ENCODE results near the gene MUC3A. TPM values are rescaled to one million over a fixed set of nuclear protein-coding genes. Genes with fewer than 3 reads are reported as not detected.

MUC3A gene
- total RNA-seq, 1 donor from 2014 or later, result 2.0 TPM

DNA sequence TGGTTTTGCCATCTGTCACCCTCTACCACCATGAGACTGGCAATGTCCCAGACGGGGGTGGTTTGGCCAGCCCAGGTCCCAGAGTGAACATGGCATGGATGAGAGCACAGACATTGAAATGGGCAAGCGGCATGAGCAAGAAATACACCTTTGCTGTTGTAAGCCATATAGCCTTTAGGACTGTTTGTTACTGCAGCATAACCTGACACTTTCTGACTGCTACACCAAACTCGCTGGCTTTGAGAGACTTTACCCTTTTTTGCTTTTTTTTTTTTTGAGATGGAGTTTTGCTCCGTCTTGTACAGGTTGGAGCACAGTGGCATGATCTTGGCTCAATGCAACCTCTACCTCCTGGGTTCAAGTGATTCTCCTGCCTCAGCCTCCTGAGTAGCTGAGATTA, 5.2 kb upstream of the MUC3A start:
- no peak overlapping the region for H3K4me3 Mint-ChIP-seq
- H3K27me3 Mint-ChIP-seq (ENCODE audit: low read depth), result peaks cover 7% of the 10 kb centered on the region
- H3K9me3 Mint-ChIP-seq, result peaks cover 7% of the 10 kb centered on the region
- H3K4me1 Mint-ChIP-seq, result peaks cover 9% of the 10 kb centered on the region
- no peak for DNase-seq (ENCODE audit: low spot score in 2 of 2, unreplicated experiment in 2 of 2)
- no peak overlapping the region for H3K27ac Mint-ChIP-seq
- H3K36me3 Mint-ChIP-seq, result peaks cover 2% of the 10 kb centered on the region
- TF ChIP-seq, protein P1, sequence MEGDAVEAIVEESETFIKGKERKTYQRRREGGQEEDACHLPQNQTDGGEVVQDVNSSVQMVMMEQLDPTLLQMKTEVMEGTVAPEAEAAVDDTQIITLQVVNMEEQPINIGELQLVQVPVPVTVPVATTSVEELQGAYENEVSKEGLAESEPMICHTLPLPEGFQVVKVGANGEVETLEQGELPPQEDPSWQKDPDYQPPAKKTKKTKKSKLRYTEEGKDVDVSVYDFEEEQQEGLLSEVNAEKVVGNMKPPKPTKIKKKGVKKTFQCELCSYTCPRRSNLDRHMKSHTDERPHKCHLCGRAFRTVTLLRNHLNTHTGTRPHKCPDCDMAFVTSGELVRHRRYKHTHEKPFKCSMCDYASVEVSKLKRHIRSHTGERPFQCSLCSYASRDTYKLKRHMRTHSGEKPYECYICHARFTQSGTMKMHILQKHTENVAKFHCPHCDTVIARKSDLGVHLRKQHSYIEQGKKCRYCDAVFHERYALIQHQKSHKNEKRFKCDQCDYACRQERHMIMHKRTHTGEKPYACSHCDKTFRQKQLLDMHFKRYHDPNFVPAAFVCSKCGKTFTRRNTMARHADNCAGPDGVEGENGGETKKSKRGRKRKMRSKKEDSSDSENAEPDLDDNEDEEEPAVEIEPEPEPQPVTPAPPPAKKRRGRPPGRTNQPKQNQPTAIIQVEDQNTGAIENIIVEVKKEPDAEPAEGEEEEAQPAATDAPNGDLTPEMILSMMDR (IDR thresholded peaks at IDR 0.05; ENCODE audit: unreplicated experiment), result no peak

DNA sequence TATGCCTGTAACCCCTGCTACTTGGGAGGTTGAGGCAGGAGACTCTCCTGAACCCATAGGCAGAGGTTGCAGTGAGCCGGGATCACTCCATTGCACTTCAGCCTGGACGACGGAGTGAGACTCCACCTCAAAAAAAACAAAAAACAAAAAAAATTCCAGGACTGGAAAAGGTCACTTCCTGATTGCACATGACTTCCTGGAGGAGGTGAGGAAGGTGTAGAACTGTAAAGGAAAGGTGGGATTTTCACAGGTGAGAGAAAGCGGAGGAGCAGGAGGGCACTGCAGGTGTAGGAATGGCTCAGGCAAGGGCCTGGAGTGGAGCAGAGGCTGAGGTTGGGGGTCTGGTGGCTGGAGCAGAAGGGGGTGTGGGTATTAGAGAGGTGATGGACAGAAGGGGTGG, 3.2 kb upstream of the MUC3A start:
- Mint-ChIP-seq H3K36me3 (no peaks in the 10 kb centered on the region), H3K27me3 (ENCODE audit: low read depth) (peaks cover 16% of the 10 kb centered on the region), H3K9me3 (no peaks in the 10 kb centered on the region), H3K4me3 (no peak overlapping the region), H3K27ac (no peak overlapping the region), H3K4me1 (peaks cover 9% of the 10 kb centered on the region)
- no peak for DNase-seq (ENCODE audit: low spot score in 2 of 2, unreplicated experiment in 2 of 2)
- TF ChIP-seq, protein P1 (IDR thresholded peaks at IDR 0.05; ENCODE audit: unreplicated experiment), result no peak

DNA sequence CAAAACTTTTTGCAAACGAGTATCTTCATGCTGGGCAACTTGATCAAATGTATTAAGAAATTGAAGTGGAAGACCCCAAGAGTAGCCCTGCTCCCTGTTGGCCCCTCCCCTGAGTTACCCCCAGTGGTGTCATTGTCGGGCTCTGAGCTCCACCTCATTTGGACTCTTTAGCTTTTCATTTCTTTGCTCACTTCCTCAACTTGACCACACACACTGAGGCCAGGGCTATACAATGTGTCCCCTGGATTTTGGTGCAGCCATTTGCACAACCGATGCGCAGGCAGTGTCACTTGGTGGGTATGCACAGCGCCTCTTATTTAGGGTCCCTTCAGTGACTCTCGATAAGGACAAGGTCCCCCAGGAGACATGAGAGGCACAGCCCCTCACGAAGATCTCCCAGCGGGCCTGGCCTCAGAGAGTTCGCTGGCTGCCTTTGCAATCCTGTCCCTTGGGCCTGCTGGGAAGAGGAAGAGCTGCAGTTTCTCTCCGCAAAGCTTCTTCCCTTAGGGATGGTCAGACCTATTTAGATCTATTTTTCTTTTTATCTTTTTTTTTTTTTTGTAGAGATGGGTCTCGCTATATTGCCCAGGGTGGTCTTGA, 2.5 kb upstream of the MUC3A start:
- H3K27ac Mint-ChIP-seq, result no peak overlapping the region
- no peaks in the 10 kb centered on the region for H3K36me3 Mint-ChIP-seq
- TF ChIP-seq, protein P1 (IDR thresholded peaks at IDR 0.05; ENCODE audit: unreplicated experiment), result no peak
- peaks cover 16% of the 10 kb centered on the region for H3K27me3 Mint-ChIP-seq (ENCODE audit: low read depth)
- H3K4me1 Mint-ChIP-seq, result peaks cover 9% of the 10 kb centered on the region
- no peak overlapping the region for H3K4me3 Mint-ChIP-seq
- no peaks in the 10 kb centered on the region for H3K9me3 Mint-ChIP-seq
- DNase-seq (ENCODE audit: low spot score in 2 of 2, unreplicated experiment in 2 of 2), result no peak

DNA sequence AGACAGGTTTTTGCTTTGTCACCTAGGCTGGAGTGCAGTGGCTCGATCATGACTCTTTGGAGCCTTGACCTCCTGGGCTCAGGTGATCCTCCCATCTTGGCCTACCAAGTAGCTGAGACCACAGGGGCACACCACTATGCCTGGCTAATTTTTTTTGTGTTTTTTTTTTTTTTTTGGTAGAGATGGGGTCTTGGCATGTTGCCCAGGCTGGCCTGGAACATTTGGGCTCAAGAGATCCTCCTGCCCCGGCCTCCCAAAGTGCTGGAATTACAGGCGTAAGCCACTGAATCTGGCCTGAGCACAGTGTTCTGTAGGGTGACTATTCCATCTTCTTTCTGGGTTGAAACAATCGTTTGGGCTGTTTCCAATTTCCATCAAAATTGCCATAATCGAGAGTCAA, 1.5 kb upstream of the MUC3A start:
- H3K27ac Mint-ChIP-seq, result no peak overlapping the region
- no peak for DNase-seq (ENCODE audit: low spot score in 2 of 2, unreplicated experiment in 2 of 2)

DNA sequence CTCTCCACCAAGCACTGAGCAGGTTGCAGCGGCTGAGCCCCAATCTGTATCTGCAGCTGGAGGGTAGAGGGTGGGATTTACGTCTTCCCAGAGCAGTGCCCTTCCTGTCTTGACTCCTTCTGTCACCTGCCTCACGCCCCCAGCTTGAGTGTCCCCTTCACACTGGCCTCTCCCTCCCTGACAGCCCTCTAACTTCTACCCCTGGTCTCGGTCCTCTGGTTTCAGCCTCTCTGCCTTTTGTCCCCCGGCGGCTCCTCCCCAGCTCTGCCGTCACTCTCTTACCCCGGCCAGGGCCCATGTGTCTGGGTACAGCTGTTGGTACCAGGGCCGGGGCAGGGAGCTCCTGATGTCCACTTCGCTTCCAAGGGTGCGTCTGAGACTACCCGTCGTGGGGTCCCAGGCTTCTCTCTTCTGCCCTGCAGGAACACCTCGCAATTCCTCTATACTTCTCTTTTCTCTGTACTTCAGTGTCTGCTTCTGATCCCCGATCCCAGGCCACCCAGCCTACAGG, 654 bp downstream of the MUC3A start:
- Mint-ChIP-seq H3K4me1 (no peaks in the 10 kb centered on the region), H3K27ac (no peak overlapping the region), H3K36me3 (no peaks in the 10 kb centered on the region), H3K4me3 (no peak overlapping the region), H3K27me3 (ENCODE audit: low read depth) (peaks cover 16% of the 10 kb centered on the region), H3K9me3 (no peaks in the 10 kb centered on the region)
- DNase-seq (ENCODE audit: low spot score in 2 of 2, unreplicated experiment in 2 of 2), result no peak
- TF ChIP-seq, protein P1 (IDR thresholded peaks at IDR 0.05; ENCODE audit: unreplicated experiment), result no peak

More for the DNA sequence above, 1.5 kb upstream of the MUC3A start:
- H3K36me3 Mint-ChIP-seq, result no peaks in the 10 kb centered on the region
- TF ChIP-seq, protein P1 (IDR thresholded peaks at IDR 0.05; ENCODE audit: unreplicated experiment), result no peak
- H3K4me1 Mint-ChIP-seq, result peaks cover under 1% of the 10 kb centered on the region
- H3K9me3 Mint-ChIP-seq, result no peaks in the 10 kb centered on the region
- H3K27me3 Mint-ChIP-seq (ENCODE audit: low read depth), result peaks cover 16% of the 10 kb centered on the region
- H3K4me3 Mint-ChIP-seq, result no peak overlapping the region

Data from mesothelial cell of epicardium (in vitro differentiated cells).